SK-N-SH (cell line): ENCODE measurements around the gene INTS6L.

Experiments
- CHD2 ChIP-seq: fragments of 150-350 bp; IDR thresholded peaks from 2 replicates; pipeline ENCODE4 v1.6.1; 2018; ENCODE audit warnings: low read length; ENCODE audit not compliant: partially characterized antibody
- CTCF ChIP-seq: fragments of 200-600 bp; sonication (generic); IDR thresholded peaks from 2 replicates; pipeline ENCODE4 v1.6.1; 2017; ENCODE audit warnings: antibody characterized with exemption, mild to moderate bottlenecking, moderate library complexity
- FOXM1 ChIP-seq: IDR thresholded peaks from 2 replicates; pipeline ENCODE4 v1.4.0; 2012; ENCODE audit warnings: low read depth, mild to moderate bottlenecking
- GATA2 ChIP-seq: sonication (generic); formaldehyde crosslinking; IDR thresholded peaks from 2 replicates; pipeline ENCODE4 v1.5.0; 2020; ENCODE audit warnings: mild to moderate bottlenecking, missing genetic modification reagents
- JUND ChIP-seq: IDR thresholded peaks from 2 replicates; pipeline ENCODE4 v1.4.0; 2012
- MAX ChIP-seq: IDR thresholded peaks from 2 replicates; pipeline ENCODE4 v1.4.0; 2012; ENCODE audit warnings: low read depth
- POLR2AphosphoS5 ChIP-seq: IDR thresholded peaks from 2 replicates; pipeline ENCODE4 v1.6.1; 2012; ENCODE audit warnings: low read depth, low read length
- REST ChIP-seq: IDR thresholded peaks from 2 replicates; pipeline ENCODE4 v1.6.1; 2012; ENCODE audit warnings: mild to moderate bottlenecking, low read depth, low read length, moderate library complexity
- RFX5 ChIP-seq: IDR thresholded peaks from 2 replicates; pipeline ENCODE4 v1.6.1; 2012; ENCODE audit warnings: mild to moderate bottlenecking, improper control_type of control experiment, low read length
- SMC3 ChIP-seq: IDR thresholded peaks from 2 replicates; pipeline ENCODE4 v1.6.1; 2012; ENCODE audit warnings: low read depth, low read length, improper control_type of control experiment
- TAF1 ChIP-seq: IDR thresholded peaks from 2 replicates; pipeline ENCODE4 v1.6.1; 2012; ENCODE audit warnings: low read depth, mild to moderate bottlenecking, low read length, moderate library complexity, borderline replicate concordance
- TEAD4 ChIP-seq: IDR thresholded peaks from 2 replicates; pipeline ENCODE4 v1.4.0; 2012; ENCODE audit warnings: mild to moderate bottlenecking, borderline replicate concordance; ENCODE audit not compliant: insufficient read depth

DNA sequence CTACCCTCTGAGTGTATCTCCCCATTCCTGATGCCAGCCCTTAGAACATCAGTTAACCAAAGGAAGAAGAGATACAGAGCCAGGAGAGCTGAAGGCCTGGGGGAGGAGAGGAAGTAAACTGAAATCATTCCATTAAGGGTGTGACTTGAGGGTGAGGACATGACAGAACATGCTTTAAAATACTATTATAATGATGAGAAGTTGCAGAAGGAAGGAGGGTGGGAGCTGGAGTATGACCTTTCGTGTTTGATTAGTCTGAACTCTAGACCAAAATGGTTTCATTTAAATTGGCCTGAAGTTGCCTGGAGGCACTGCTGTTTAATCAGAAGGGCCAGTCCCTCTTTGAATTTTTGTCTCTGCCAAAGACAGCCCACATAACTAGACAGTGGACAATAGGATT lies 11.4 kb downstream of the INTS6L start:
- TF ChIP-seq POLR2AphosphoS5 (no peak), TEAD4 (no peak), SMC3 (no peak), CTCF (no peak), REST (no peak), FOXM1 (no peak), RFX5 (no peak), MAX (no peak), JUND (no peak), TAF1 (no peak), CHD2 (no peak), GATA2 (CRISPR knock-in tag) (no peak)
